Purkinje cell (primary cell): Measurements from ENCODE around the gene MAGEE1. TPM values are rescaled to one million over a fixed set of nuclear protein-coding genes. Genes with fewer than 3 reads are reported as not detected.

Source experiments
- polyA plus RNA-seq: library from polyadenylated mRNA; unstranded; fragments of >200 nt; fragmentation: Nextera tagmentation; gene quantifications from 2 replicates; pipeline ENCODE4 v1.2.1, GENCODE V29; 2014

MAGEE1 gene
- polyA plus RNA-seq, result 39.9 and 53.6 TPM in 2 replicates

GRCh38 chrX:76427560-76428242 is at the start of gene MAGEE1:
Gene MAGEE1, plus strand, starts transcription at chrX:76427710. Its CDS starts 221 bp downstream, at chrX:76427931.

